Esophagus squamous epithelium (tissue), 5 donors: Measurements from ENCODE around the gene SERINC5. TPM values are rescaled to one million over a fixed set of nuclear protein-coding genes. Genes with fewer than 3 reads are reported as not detected.

ENCODE experiments used
- DNase-seq: peaks from one replicate; lab custom pipeline; 2025; lab: John Stamatoyannopoulos, UW
- H3K27ac ChIP-seq, 4 donors: fragments of 200-600 bp; sonication (generic); one replicate each; pipeline ENCODE4 v1.5.1; 2016 to 2019; ENCODE audit warnings: mild to moderate bottlenecking in 1 of 4
- H3K27me3 ChIP-seq, 4 donors: fragments of 200-600 bp; sonication (generic); 1 replicate in 3 of 4; 2 replicates in 1 of 4; pipeline versions ENCODE4 v1.5.1 to v1.6.0; 2017 to 2021; ENCODE audit warnings: antibody characterized with exemption in 1 of 4
- H3K36me3 ChIP-seq, 3 donors: fragments of 200-600 bp; sonication (generic); one replicate each; pipeline ENCODE4 v1.5.1; 2016 to 2019
- H3K4me1 ChIP-seq, 3 donors: fragments of 200-600 bp; sonication (generic); one replicate each; pipeline ENCODE4 v1.5.1; 2017 to 2019
- H3K4me3 ChIP-seq, 4 donors: fragments of 200-600 bp; sonication (generic); 1 replicate in 3 of 4; 2 replicates in 1 of 4; pipeline ENCODE4 v1.5.1; 2016 to 2019; ENCODE audit warnings: mild to moderate bottlenecking in 2 of 4, moderate library complexity in 1 of 4
- H3K9me3 ChIP-seq, 3 donors: fragments of 200-600 bp; sonication (generic); one replicate each; pipeline ENCODE4 v1.5.1; 2016 to 2019
- CTCF ChIP-seq, 6 experiments: fragments of 450-650 bp in 4 of 6; fragments of 200-600 bp in 2 of 6; sonication (generic) in 2 of 6; IDR thresholded peaks; one replicate each; pipeline ENCODE4 v1.5.1; 2016 to 2019; ENCODE audit warnings: antibody characterized with exemption in 6 of 6, mild to moderate bottlenecking in 4 of 6, moderate library complexity in 4 of 6
- POLR2A ChIP-seq, 4 donors: fragments of 450-650 bp; IDR thresholded peaks; one replicate each; pipeline ENCODE4 v1.6.1; 2017; ENCODE audit warnings: antibody characterized with exemption in 4 of 4, mild to moderate bottlenecking in 4 of 4, moderate library complexity in 3 of 4
- WGBS, 2 donors: methylation state at CpG; one replicate each; pipeline ENCODE4 v1.1.5; 2018; 5-methylcytosine and 5-hydroxymethylcytosine counted together
- intact Hi-C: fragments of 100-400 bp; cut with DNase I; formaldehyde crosslinking; loops from one replicate; pipeline ENCODE4 v1.15.0; 2022
- total RNA-seq, 4 donors: library from RNA; depleted of rRNA; stranded (reverse); fragments of >200 nt; gene quantifications; one replicate each; pipeline ENCODE4 v1.1.0, GENCODE V29; 2016
- donor health status: DM: yes; HTN: yes; CAD: no.

The SERINC5 gene
- total RNA-seq, 4 donors from 2014 or later, result 33.9 to 65.3 (median 44.6) TPM

DNA sequence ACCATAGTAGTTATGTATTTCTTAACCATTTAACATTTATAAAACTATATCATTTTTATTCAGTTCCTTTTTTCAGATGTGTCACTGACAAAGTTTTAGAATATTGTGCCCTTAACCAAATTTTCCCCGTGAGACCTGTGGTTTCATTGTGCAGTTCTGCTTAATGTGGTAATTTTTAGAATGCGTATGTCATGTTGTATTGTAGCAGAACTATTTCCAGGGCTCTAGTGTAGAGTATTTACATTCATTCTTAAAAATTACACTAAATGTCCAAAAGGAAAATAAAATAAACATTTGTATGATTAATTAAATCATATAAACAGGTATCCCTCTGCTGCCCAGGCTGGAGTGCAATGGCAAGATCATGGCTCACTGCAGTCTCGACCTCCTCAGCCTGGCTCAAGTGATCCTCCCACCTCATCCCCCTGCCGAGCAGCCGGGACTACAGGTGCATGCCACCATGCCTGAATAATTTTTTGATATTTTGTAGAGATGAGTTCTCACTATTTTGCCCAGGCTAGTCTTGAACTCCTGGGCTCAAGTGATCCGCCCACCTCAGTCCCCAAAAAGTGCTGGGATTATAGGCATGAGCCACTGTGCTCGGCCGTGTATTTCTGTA is 15.4 kb downstream of the SERINC5 start:
- TF ChIP-seq POLR2A (IDR thresholded peaks at IDR 0.05) (no peak), CTCF (IDR thresholded peaks at IDR 0.05) (no peak)
- Histone ChIP-seq H3K9me3 (peaks cover 0 to 15% (median 0%) of the 10 kb centered on the region in 3 donors), H3K27me3 (no peaks in the 10 kb centered on the region), H3K27ac (peak overlapping the region in 1 of 4 donors; percentile 2), H3K4me3 (no peak overlapping the region), H3K4me1 (peaks cover 11 to 45% (median 20%) of the 10 kb centered on the region in 3 donors), H3K36me3 (peaks cover 0 to 22% (median 0%) of the 10 kb centered on the region in 3 donors)
- intact Hi-C loops, result no loop called here
- DNase-seq, result no peak
- 87 to 91% methylated on average over 8 of the region's 8 CpGs for WGBS, 2 donors

DNA sequence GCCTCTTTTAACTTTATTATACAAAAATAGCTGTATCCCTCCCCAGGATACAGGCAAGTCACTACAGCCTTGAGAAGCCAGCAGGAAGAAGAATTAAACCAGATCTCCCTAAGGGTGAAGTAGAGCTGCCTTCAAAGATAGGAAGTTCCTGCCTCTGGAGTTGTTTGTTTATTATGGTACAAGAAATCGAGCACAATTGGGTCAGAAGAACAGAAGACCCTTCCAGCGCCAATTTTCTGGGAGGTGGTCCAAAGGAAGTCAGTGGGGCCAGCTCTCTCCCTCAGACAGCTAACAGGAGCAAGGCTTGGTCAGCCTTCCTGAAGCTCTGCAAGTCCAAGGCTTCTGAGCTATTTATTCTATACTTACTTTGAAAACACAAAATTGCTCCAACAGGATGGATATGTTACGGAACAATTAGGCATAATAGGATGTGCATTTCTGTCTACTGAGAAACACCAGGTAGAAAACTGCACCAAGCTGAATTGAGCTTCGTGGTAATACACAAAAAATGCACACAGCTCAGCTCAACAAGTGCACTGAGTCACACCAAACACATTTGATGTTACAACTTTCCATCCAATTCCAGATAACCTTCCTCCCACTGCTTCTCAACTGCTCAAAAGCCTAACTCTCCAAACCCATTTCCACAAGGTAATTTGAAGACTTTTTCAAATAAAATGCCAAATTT is 16.0 kb downstream of the SERINC5 start:
- H3K4me3 ChIP-seq, result no peak overlapping the region
- intact Hi-C loops, result no loop called here
- peaks cover 0 to 22% (median 0%) of the 10 kb centered on the region in 3 donors for H3K36me3 ChIP-seq
- H3K4me1 ChIP-seq, result peaks cover 7 to 39% (median 16%) of the 10 kb centered on the region in 3 donors
- WGBS, 2 donors, result 53 to 67% methylated on average over 4 of the region's 4 CpGs
- H3K27ac ChIP-seq, result peak overlapping the region in 2 of 4 donors; percentile 2 to 22
- DNase-seq, result no peak
- peaks cover 0 to 15% (median 0%) of the 10 kb centered on the region in 3 donors for H3K9me3 ChIP-seq
- TF ChIP-seq CTCF (IDR thresholded peaks at IDR 0.05) (no peak), POLR2A (IDR thresholded peaks at IDR 0.05) (no peak)
- H3K27me3 ChIP-seq, result no peaks in the 10 kb centered on the region

DNA sequence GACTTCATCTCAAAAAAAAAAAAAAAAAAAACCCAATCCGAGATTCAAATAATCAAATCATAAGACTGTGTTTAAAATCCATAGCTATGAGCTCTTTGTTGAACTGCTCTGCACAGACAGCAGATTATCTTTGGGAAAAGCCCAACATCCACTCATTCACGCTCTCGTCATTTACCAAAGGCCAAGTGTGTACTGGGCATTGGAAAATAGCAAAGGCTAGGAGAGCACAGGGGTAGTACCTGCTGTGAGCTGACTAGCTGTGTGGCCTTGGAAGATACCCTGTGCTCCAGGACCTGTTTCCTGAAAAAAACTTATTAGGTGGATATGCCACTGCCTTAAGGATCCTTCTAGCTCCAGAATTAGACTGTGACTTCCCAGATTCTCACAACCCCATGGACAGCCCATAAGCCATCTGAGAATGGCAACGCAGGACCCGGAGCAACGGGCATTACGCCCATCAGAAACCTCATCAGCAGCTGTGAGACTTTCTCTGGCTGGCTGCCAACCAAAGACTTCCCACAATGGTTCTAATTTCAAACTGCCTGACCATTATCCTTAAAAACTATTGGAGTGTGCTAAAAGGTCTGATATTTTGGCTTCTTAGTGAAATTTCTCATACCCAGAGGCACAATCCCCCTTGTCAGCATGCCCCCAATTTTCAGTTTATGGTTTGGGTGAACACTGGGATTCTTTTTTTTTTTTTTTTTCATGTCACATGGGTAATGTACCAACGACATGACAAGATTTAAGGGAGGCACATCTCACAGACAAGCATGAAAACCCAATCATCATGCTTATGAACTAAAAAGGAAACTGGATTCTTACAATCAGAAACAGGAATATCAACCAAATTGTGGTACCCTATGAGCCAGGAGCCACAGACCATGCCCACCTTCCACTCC is 16.8 kb downstream of the SERINC5 start:
- Histone ChIP-seq H3K4me3 (no peak overlapping the region), H3K36me3 (peaks cover 0 to 22% (median 0%) of the 10 kb centered on the region in 3 donors), H3K9me3 (peaks cover 0 to 15% (median 0%) of the 10 kb centered on the region in 3 donors), H3K4me1 (peaks cover 7 to 35% (median 16%) of the 10 kb centered on the region in 3 donors), H3K27ac (peak overlapping the region in 1 of 4 donors; percentile 2), H3K27me3 (no peaks in the 10 kb centered on the region)
- TF ChIP-seq CTCF (IDR thresholded peaks at IDR 0.05), result no peak
- TF ChIP-seq POLR2A (IDR thresholded peaks at IDR 0.05), result no peak
- DNase-seq, result no peak
- intact Hi-C loops, result no loop called here
- WGBS, 2 donors, result 34 to 39% methylated on average over 6 to 8 of the region's 8 CpGs

GRCh38 chr5:80238097-80238496 is 17.8 kb downstream of the SERINC5 start:
- Histone ChIP-seq H3K4me1 (peaks cover 7 to 35% (median 16%) of the 10 kb centered on the region in 3 donors), H3K9me3 (peaks cover 0 to 15% (median 0%) of the 10 kb centered on the region in 3 donors), H3K4me3 (no peak overlapping the region), H3K27ac (no peak overlapping the region), H3K27me3 (no peaks in the 10 kb centered on the region), H3K36me3 (peaks cover 0 to 22% (median 0%) of the 10 kb centered on the region in 3 donors)
- TF ChIP-seq CTCF (IDR thresholded peaks at IDR 0.05) (no peak), POLR2A (IDR thresholded peaks at IDR 0.05) (no peak)
- no peak for DNase-seq
- 74 to 83% methylated on average over 7 of the region's 7 CpGs for WGBS, 2 donors
- intact Hi-C loops, result no loop called here
